Coronary artery (tissue), 2 donors: ENCODE measurements around the gene KCNN2.

Experiments used
- DNase-seq: peaks from one replicate; pipeline ENCODE4 v3.0.0-alpha.2; 2017; ENCODE audit warnings: low spot score
- H3K27ac ChIP-seq, 2 donors: fragments of 200-600 bp; sonication (generic); one replicate each; pipeline ENCODE4 v1.5.1; 2016 to 2019
- H3K4me3 ChIP-seq: fragments of 200-600 bp; sonication (generic); 2 replicates; pipeline ENCODE4 v1.5.1; 2016; ENCODE audit warnings: mild to moderate bottlenecking, moderate library complexity
- CTCF ChIP-seq: fragments of 200-600 bp; sonication (generic); IDR thresholded peaks from one replicate; pipeline ENCODE4 v1.5.1; 2019; ENCODE audit warnings: antibody characterized with exemption

KCNN2 gene

DNA sequence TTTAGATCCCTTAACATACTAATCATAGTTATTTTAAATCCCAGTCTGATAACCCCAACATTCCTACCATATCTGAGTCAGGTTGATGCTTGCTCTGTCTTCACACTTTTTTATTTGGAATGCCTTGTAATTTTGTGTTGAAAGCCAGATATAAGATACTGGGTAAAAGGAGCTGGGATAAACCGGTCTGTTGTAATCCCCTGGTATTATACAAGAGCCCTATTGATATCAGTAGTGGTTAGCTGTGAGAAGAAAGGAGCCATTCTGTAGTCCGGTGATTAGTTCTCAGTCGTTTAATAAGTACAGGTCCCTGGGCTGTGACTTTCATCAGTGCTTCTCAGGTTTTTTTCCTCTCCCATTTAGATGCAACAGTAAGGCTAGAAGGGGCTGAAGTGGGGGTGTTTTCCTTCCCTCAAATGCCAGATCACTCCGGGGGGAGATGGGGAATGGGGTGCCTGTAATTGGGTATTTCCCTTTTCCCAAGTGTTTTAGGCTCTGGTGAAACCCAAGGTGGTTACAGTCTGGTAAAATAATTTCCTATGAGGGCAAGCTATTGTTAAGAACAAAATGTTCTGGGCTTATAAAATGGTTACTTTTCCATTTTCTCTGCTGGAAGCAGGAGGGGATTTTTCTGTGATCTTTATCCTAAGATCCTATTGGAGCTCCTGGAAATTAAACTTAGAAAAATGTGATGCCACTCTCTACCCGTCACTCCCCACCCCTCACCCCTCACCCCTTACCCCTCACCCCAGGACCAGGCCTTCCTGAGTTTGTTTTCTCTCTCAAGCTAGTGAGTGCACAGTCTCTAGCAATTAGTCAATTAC lies 72.7 kb downstream of the KCNN2 start:
- H3K4me3 ChIP-seq = no peak overlapping the region
- DNase-seq = no peak
- TF ChIP-seq CTCF = no peak
- no peak overlapping the region for H3K27ac ChIP-seq

- Histone ChIP-seq H3K27ac (no peak overlapping the region), H3K4me3 (no peak overlapping the region)
- no peak for DNase-seq
- no peak for TF ChIP-seq CTCF
Observed at GRCh38 chr5:114435220-114435481, 73.3 kb downstream of the KCNN2 start.

GRCh38 chr5:114435885-114436299 lies 74.0 kb downstream of the KCNN2 start:
- TF ChIP-seq CTCF = no peak
- no peak for DNase-seq
- no peak overlapping the region for H3K27ac ChIP-seq
- H3K4me3 ChIP-seq = no peak overlapping the region

- TF ChIP-seq CTCF = no peak
- no peak for DNase-seq
- Histone ChIP-seq H3K4me3 (no peak overlapping the region), H3K27ac (no peak overlapping the region)
Observed at GRCh38 chr5:114437936-114438335, 76.1 kb downstream of the KCNN2 start.

- no peak for TF ChIP-seq CTCF
- DNase-seq = no peak
- Histone ChIP-seq H3K4me3 (no peak overlapping the region), H3K27ac (no peak overlapping the region)
Observed at GRCh38 chr5:114438471-114438870, 76.6 kb downstream of the KCNN2 start.

DNA sequence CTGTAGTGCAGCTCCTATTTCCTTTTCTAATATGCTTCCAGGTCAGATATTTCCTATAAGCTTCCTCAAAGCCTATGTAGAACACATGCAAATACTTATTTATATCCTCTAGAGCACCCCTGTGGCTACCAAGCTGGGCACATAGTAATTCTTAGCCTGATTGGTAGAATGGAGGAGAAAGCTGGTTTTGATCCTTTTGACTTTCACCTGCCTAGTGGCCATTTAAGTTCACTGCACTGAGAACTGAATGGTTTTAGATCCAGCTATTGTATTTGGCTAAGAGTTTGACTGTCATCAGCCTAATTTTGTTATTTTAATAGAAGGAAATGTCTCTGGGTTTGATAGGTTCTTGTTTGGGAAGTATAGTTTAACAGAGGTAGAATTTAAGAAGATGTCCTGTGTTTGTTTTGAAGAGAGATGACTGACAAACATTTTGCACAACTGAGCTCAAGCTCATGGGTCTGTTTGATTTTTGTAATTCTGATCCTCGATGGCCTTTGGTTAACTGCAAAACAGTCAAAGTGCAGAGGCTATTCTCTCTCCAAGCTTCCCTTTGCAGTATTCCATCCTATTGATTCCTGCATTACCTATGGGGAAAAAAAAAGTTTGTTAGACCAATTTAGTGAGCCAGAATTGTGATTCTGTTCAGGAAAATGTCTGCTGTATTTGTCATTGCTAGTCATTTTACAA lies 85.4 kb downstream of the KCNN2 start:
- no peak for TF ChIP-seq CTCF
- DNase-seq = no peak
- Histone ChIP-seq H3K4me3 (no peak overlapping the region), H3K27ac (no peak overlapping the region)

DNA sequence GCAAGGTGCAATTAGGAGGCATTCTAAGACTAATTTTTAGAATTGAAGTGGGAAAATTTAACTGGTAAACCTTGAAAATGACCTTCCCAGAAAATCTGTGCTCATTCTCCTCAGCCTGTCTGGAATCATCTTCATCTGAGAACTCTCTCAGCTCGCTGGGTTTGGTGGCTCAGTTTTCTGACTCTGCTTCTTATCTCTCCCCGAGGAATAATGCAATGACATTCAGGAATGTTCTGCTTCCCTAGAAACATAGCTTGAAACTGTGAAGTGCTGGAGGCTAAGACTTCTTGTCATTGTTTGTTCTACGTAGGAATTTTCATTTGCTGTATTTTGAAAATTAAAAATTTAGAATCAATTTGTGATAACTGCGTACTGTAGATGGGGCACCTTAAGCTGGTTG lies 86.6 kb downstream of the KCNN2 start:
- H3K27ac ChIP-seq = no peak overlapping the region
- no peak overlapping the region for H3K4me3 ChIP-seq
- DNase-seq = no peak
- TF ChIP-seq CTCF = no peak
